HCT116 (cell line): ENCODE data around the gene KRT7. TPM values are rescaled to one million over a fixed set of nuclear protein-coding genes. Genes with fewer than 3 reads are reported as not detected.

ENCODE experiments used
- ATAC-seq: fragments of 200-7000 bp; cut with Tn5 transposase; 2 replicates; pipeline ENCODE4 v1.9.1; 2020; ENCODE audit warnings: mild to moderate bottlenecking, moderate library complexity
- BruUV-seq: library from RNA; stranded (reverse); fragments of 400-500 nt; replicated peaks from 2 replicates; lab custom pipeline; 2021; lab: Mats Ljungman, UMichigan
- CTCF ChIA-PET: fragments of 300-600 bp; sonication (Branson Sonifier 250); formaldehyde crosslinking; loops from one replicate; lab custom pipeline; 2021; ENCODE audit warnings: antibody characterized with exemption; lab: Charles Lee
- POLR2A ChIA-PET: fragments of 300-600, 350-600 bp; sonication (Branson Sonifier 250); formaldehyde crosslinking; loops from one replicate; lab custom pipeline; 2021; ENCODE audit warnings: antibody characterized with exemption; lab: Charles Lee
- RAD21 ChIA-PET, 2 experiments: fragments of 300-600 bp; sonication (Branson Sonifier 250); formaldehyde crosslinking; loops; one replicate each; lab custom pipeline; 2023; ENCODE audit warnings: low total read pairs in 2 of 2; ENCODE audit not compliant: uncharacterized antibody in 2 of 2, unreplicated experiment in 2 of 2, low non-redundant PET in 1 of 2; lab: Charles Lee
- DNase-seq: peaks from one replicate; pipeline ENCODE4 v3.0.0-alpha.2; 2010; ENCODE audit warnings: low read depth, low spot score
- H2AFZ ChIP-seq: fragments of 200-600 bp; shearing (Covaris generic), sonication (generic); 2 replicates; pipeline ENCODE4 v1.6.1; 2017; ENCODE audit warnings: low read depth, mixed run types, mixed read lengths, antibody characterized with exemption, low read length; ENCODE audit not compliant: poor library complexity, severe bottlenecking
- H3K27ac ChIP-seq: 2 replicates; pipeline ENCODE4 v1.5.1; 2012; ENCODE audit warnings: low read depth, low read length
- H3K27me3 ChIP-seq: fragments of 200-600 bp; sonication (generic); 2 replicates; pipeline ENCODE4 v1.6.1; 2016; ENCODE audit warnings: mixed run types, low read length, mixed read lengths; ENCODE audit not compliant: insufficient read depth
- H3K36me3 ChIP-seq, 2 experiments: fragments of 200-500 bp in 1 of 2; fragments of 200-600 bp in 1 of 2; sonication (Bioruptor generic) in 1 of 2; sonication (generic) in 1 of 2; 2 replicates each; pipeline versions ENCODE4 v1.5.1 to v1.6.1; 2014 to 2016; ENCODE audit warnings: low read length in 2 of 2, inconsistent platforms in 1 of 2, mixed read lengths in 1 of 2, mixed run types in 1 of 2; ENCODE audit not compliant: insufficient read depth in 2 of 2, control insufficient read depth in 1 of 2
- H3K4me1 ChIP-seq, 2 experiments: fragments of 200-600 bp in 1 of 2; sonication (generic) in 1 of 2; 2 replicates each; pipeline versions ENCODE4 v1.5.1 to v1.6.1; 2012 to 2017; ENCODE audit warnings: low read length in 2 of 2, inconsistent platforms in 1 of 2, mild to moderate bottlenecking in 1 of 2, mixed read lengths in 1 of 2, mixed run types in 1 of 2, moderate library complexity in 1 of 2; ENCODE audit not compliant: insufficient read depth in 2 of 2, control insufficient read depth in 1 of 2
- H3K4me2 ChIP-seq: fragments of 200-600 bp; sonication (generic); 2 replicates; pipeline ENCODE4 v1.6.1; 2017; ENCODE audit warnings: mixed run types, low read length, mixed read lengths
- H3K4me3 ChIP-seq, 2 experiments: fragments of 200-600 bp in 1 of 2; sonication (generic) in 1 of 2; replicated peaks in 1 of 2; 2 replicates each; pipeline ENCODE4 v1.5.1; 2011 to 2016; ENCODE audit warnings: low read length in 2 of 2, control low read depth in 1 of 2, low read depth in 1 of 2, mild to moderate bottlenecking in 1 of 2, mixed read lengths in 1 of 2, mixed run types in 1 of 2
- H3K79me2 ChIP-seq: fragments of 200-600 bp; sonication (generic); 2 replicates; pipeline ENCODE4 v1.6.1; 2017; ENCODE audit warnings: mild to moderate bottlenecking, mixed run types, low read length, moderate library complexity, mixed read lengths; ENCODE audit not compliant: insufficient read depth
- H3K9ac ChIP-seq: fragments of 200-600 bp; sonication (generic); 2 replicates; pipeline ENCODE4 v1.6.1; 2016; ENCODE audit warnings: low read length, mixed read lengths
- H3K9me2 ChIP-seq: fragments of 200-600 bp; sonication (generic), shearing (Covaris generic); 2 replicates; pipeline ENCODE4 v1.6.1; 2017; ENCODE audit warnings: mixed run types, mild to moderate bottlenecking, moderate library complexity; ENCODE audit not compliant: insufficient read depth
- H3K9me3 ChIP-seq, 2 experiments: fragments of 200-500 bp in 1 of 2; fragments of 200-600 bp in 1 of 2; sonication (Bioruptor generic) in 1 of 2; sonication (generic) in 1 of 2; 2 replicates each; pipeline ENCODE4 v1.6.1; 2014 to 2017; ENCODE audit warnings: low read length in 2 of 2, mixed read lengths in 2 of 2, inconsistent platforms in 1 of 2, low read depth in 1 of 2, mild to moderate bottlenecking in 1 of 2, mixed run types in 1 of 2, moderate library complexity in 1 of 2; ENCODE audit not compliant: control insufficient read depth in 1 of 2, insufficient read depth in 1 of 2
- H4K20me1 ChIP-seq: fragments of 200-600 bp; sonication (generic), shearing (Covaris generic); 2 replicates; pipeline ENCODE4 v1.6.1; 2017; ENCODE audit warnings: mixed run types, mild to moderate bottlenecking, moderate library complexity; ENCODE audit not compliant: insufficient read depth
- ATF3 ChIP-seq: IDR thresholded peaks from 2 replicates; pipeline ENCODE4 v1.6.1; 2012
- CBX3 ChIP-seq: IDR thresholded peaks from 2 replicates; pipeline ENCODE4 v1.6.1; 2012; ENCODE audit warnings: low read depth
- EGR1 ChIP-seq: IDR thresholded peaks from 2 replicates; pipeline ENCODE4 v1.6.1; 2012; ENCODE audit warnings: low read depth
- EZH2phosphoT487 ChIP-seq: fragments of 200-600 bp; IDR thresholded peaks from 2 replicates; pipeline ENCODE4 v1.6.1; 2018; ENCODE audit warnings: antibody characterized with exemption, borderline replicate concordance
- MAX ChIP-seq: IDR thresholded peaks from 2 replicates; pipeline ENCODE4 v1.6.1; 2012
- POLR2AphosphoS5 ChIP-seq: IDR thresholded peaks from 2 replicates; pipeline ENCODE4 v1.6.1; 2011; ENCODE audit warnings: mild to moderate bottlenecking, low read depth, low read length, moderate library complexity
- RAD21 ChIP-seq: IDR thresholded peaks from 2 replicates; pipeline ENCODE4 v1.6.1; 2012; ENCODE audit warnings: low read depth, mild to moderate bottlenecking
- SP1 ChIP-seq: IDR thresholded peaks from 2 replicates; pipeline ENCODE4 v1.6.1; 2012; ENCODE audit warnings: low read depth
- TCF7L2 ChIP-seq: IDR thresholded peaks from 2 replicates; pipeline ENCODE4 v1.7.0; 2011; ENCODE audit warnings: borderline replicate concordance, inconsistent platforms; ENCODE audit not compliant: insufficient read depth, insufficient read length; ENCODE audit errors: extremely low read depth
- ZNF274 ChIP-seq: fragments of 200-500 bp; sonication (Bioruptor generic); IDR thresholded peaks from 2 replicates; pipeline ENCODE4 v1.6.1; 2014; ENCODE audit warnings: mild to moderate bottlenecking, low read depth, low read length, inconsistent platforms
- intact Hi-C: fragments of 100-400 bp; cut with micrococcal nuclease; formaldehyde crosslinking; loops from 2 replicates; pipeline ENCODE4 v1.10.0; 2022
- total RNA-seq: library from RNA; stranded (reverse); gene quantifications from one replicate; pipeline ENCODE4 v1.2.1, GENCODE V29; 2021; ENCODE audit not compliant: unreplicated experiment

Gene KRT7
- total RNA-seq, 1 experiment from 2014 or later: 72.6 TPM

GRCh38 chr12:52203079-52203921 is 29.7 kb upstream of the KRT7 start:
- TF ChIP-seq EGR1 (no peak), ATF3 (no peak), RAD21 (no peak), TCF7L2 (peak; percentile 43), EZH2phosphoT487 (no peak), SP1 (no peak; the same call in none of the 2 replicates), CBX3 (peak; percentile 75; the same call in 1 of the 2 replicates), POLR2AphosphoS5 (peak; percentile 18; the same call in 1 of the 2 replicates), ZNF274 (no peak), MAX (peak; percentile 93)
- TF ChIP-seq, all 23 proteins: peak for 4
- H3K4me1 ChIP-seq: peaks cover 16 to 77% of the 10 kb centered on the region in 2 experiments
- DNase-seq (peak; percentile 56), ATAC-seq (peak; percentile 75)
- no peaks in the 10 kb centered on the region for H3K79me2 ChIP-seq
- no peak overlapping the region for H3K4me3 ChIP-seq
- no peaks in the 10 kb centered on the region for H3K9me3 ChIP-seq
- no peaks in the 10 kb centered on the region for H3K36me3 ChIP-seq
- intact Hi-C loops: no loop called here
- no peak overlapping the region for H3K27ac ChIP-seq
- peak overlapping the region; percentile 46 for H3K9ac ChIP-seq
- BruUV-seq: no TSS peak
- H3K4me2 ChIP-seq: peak overlapping the region; percentile 51
- H3K27me3 ChIP-seq: no peaks in the 10 kb centered on the region
- no peaks in the 10 kb centered on the region for H3K9me2 ChIP-seq
- no peak overlapping the region for H2AFZ ChIP-seq
- ChIA-PET POLR2A (interaction anchor here (1.1 to 1.7 kb wide), 2 partner anchors 11 to 17 kb away, joined by 4 to 7 read pairs; no protein-coding TSS in a partner anchor), CTCF (interaction anchor here (0.6 kb wide), 1 partner anchor 10 kb away, joined by 3 read pairs; no protein-coding TSS in a partner anchor), RAD21 (interaction anchor here in 1 of 2 experiments (0.6 kb wide), 1 partner anchor 83 kb away, joined by 3 read pairs; no protein-coding TSS in a partner anchor)
- no peaks in the 10 kb centered on the region for H4K20me1 ChIP-seq
